ENCODE results near the gene RBBP8NL. TPM values are rescaled to one million over a fixed set of nuclear protein-coding genes. Genes with fewer than 3 reads are reported as not detected.

The RBBP8NL gene
- total RNA-seq, 5 donors from 2014 or later (not counting 1 experiment from before 2014, with no cell fraction given): not detected

DNA sequence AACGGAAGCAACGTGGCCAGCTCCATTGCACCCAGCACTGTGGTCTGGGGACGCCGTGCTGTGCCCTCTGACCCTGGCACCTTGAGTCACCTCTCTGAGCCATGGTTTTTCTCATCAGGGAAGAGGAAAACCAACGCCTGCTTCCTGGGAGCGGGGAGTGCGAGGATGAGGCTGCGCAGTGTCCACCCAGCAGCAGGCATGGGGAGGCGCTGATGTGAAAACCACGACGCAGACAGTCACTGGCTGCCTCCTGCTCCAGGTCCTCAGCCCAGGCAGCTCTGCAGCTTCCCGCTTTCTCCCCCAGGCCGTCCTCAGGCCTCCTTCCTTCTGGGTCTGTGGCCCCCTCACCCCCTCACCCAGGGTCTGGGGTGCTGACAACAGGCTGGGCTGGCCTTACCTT lies 34.5 kb upstream of the RBBP8NL start:
- H3K9me3 Mint-ChIP-seq: no peaks in the 10 kb centered on the region
- no peak overlapping the region for H3K27ac ChIP-seq (ENCODE audit: low read length)
- H3K4me1 ChIP-seq (ENCODE audit: control insufficient read depth in 1 of 2, extremely low read depth in 1 of 2, insufficient read depth in 2 of 2, low read length in 2 of 2): no peaks in the 10 kb centered on the region
- CTCF ChIA-PET: no interaction called here
- H3K27me3 ChIP-seq (replicated peaks in 1 of 2; ENCODE audit: control insufficient read depth in 2 of 2, extremely low read depth in 1 of 2, insufficient read depth in 2 of 2, low read length in 1 of 2): peaks cover 0 to 23% of the 10 kb centered on the region in 2 experiments
- no peaks in the 10 kb centered on the region for H3K36me3 ChIP-seq (ENCODE audit: control insufficient read depth in 2 of 2, extremely low read depth in 1 of 2, insufficient read depth in 1 of 2, low read length in 1 of 2)
- 88% methylated on average over 13 of the region's 13 CpGs for WGBS (ENCODE audit: insufficient coverage)
- no peaks in the 10 kb centered on the region for H3K9me3 ChIP-seq
- ATAC-seq (replicated peaks in 1 of 4): no peak
- no peaks in the 10 kb centered on the region for H3K36me3 Mint-ChIP-seq
- DNase-seq: no peak
- H3K4me3 ChIP-seq (ENCODE audit: control insufficient read depth in 1 of 2, extremely low read depth in 1 of 2, low read length in 1 of 2): no peak overlapping the region
- no peaks in the 10 kb centered on the region for H3K4me1 Mint-ChIP-seq
- H3K27me3 Mint-ChIP-seq: peaks cover 0 to 9% of the 10 kb centered on the region in 2 donors
- POLR2A ChIA-PET: no interaction called here
- no peak overlapping the region for H3K27ac Mint-ChIP-seq
- H3K4me3 Mint-ChIP-seq: no peak overlapping the region

DNA sequence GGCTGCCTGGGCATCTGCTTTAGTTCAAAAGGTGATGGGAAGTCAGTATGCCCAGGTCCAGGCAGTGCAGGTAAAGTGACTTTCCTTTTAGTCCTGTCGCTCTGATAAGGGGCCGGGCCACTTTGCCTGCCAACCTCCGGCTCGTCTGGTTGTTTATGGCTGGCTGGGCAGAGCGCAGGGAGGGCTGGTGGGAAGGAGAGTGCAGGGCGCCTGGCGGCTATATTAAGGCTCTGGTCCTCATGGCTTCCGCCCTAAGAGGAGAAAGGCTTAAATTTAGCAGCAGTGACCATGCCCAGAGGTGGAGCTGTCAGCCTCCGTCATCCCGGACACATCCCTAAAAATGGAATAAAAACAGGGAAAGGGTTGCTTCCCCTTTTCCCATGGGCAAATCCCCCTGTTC lies 33.8 kb upstream of the RBBP8NL start:
- WGBS (ENCODE audit: insufficient coverage): 63% methylated on average over 7 of the region's 10 CpGs
- DNase-seq: no peak

DNA sequence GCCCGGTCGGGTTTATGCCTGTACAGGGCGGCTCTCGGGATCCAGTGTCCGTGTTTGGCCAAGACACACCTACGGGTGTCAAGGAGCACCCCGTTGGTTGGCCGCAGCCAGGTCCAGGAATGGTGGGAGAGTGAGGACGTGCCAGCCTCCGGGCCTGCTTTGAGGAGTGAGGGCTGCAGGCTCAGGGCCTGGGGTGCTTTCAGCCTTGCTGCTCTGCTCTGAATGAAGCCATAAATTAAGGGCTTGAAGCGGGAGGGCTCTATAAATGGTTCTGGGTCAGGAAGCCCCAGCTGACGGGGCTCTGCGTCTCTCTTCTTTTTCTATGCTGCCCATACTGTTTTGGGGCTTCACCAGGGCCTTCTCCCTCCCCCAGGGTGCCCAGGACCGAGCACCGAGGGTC lies 33.3 kb upstream of the RBBP8NL start:
- Histone ChIP-seq H3K9me3 (no peaks in the 10 kb centered on the region), H3K36me3 (ENCODE audit: control insufficient read depth in 2 of 2, extremely low read depth in 1 of 2, insufficient read depth in 1 of 2, low read length in 1 of 2) (no peaks in the 10 kb centered on the region), H3K27ac (ENCODE audit: low read length) (no peak overlapping the region), H3K27me3 (replicated peaks in 1 of 2; ENCODE audit: control insufficient read depth in 2 of 2, extremely low read depth in 1 of 2, insufficient read depth in 2 of 2, low read length in 1 of 2) (peaks cover 0 to 28% of the 10 kb centered on the region in 2 experiments), H3K4me1 (ENCODE audit: control insufficient read depth in 1 of 2, extremely low read depth in 1 of 2, insufficient read depth in 2 of 2, low read length in 2 of 2) (no peaks in the 10 kb centered on the region), H3K4me3 (ENCODE audit: control insufficient read depth in 1 of 2, extremely low read depth in 1 of 2, low read length in 1 of 2) (no peak overlapping the region)
- no peaks in the 10 kb centered on the region for H3K36me3 Mint-ChIP-seq
- DNase-seq (no peak), ATAC-seq (replicated peaks in 1 of 4) (no peak)
- ChIA-PET POLR2A (no interaction called here), CTCF (no interaction called here)
- 85% methylated on average over 11 of the region's 15 CpGs for WGBS (ENCODE audit: insufficient coverage)
- no peak overlapping the region for H3K27ac Mint-ChIP-seq
- no peaks in the 10 kb centered on the region for H3K9me3 Mint-ChIP-seq
- H3K4me1 Mint-ChIP-seq: no peaks in the 10 kb centered on the region
- H3K4me3 Mint-ChIP-seq: no peak overlapping the region
- H3K27me3 Mint-ChIP-seq: peaks cover 0 to 12% of the 10 kb centered on the region in 2 donors

More for the DNA sequence above, 33.8 kb upstream of the RBBP8NL start:
- no peak overlapping the region for H3K4me3 ChIP-seq (ENCODE audit: control insufficient read depth in 1 of 2, extremely low read depth in 1 of 2, low read length in 1 of 2)
- Mint-ChIP-seq H3K36me3 (no peaks in the 10 kb centered on the region), H3K4me1 (no peaks in the 10 kb centered on the region), H3K9me3 (no peaks in the 10 kb centered on the region), H3K4me3 (no peak overlapping the region), H3K27me3 (peaks cover 0 to 12% of the 10 kb centered on the region in 2 donors), H3K27ac (no peak overlapping the region)
- no peak overlapping the region for H3K27ac ChIP-seq (ENCODE audit: low read length)
- CTCF ChIA-PET: no interaction called here
- POLR2A ChIA-PET: no interaction called here
- no peak for ATAC-seq (replicated peaks in 1 of 4)
- H3K36me3 ChIP-seq (ENCODE audit: control insufficient read depth in 2 of 2, extremely low read depth in 1 of 2, insufficient read depth in 1 of 2, low read length in 1 of 2): no peaks in the 10 kb centered on the region
- H3K4me1 ChIP-seq (ENCODE audit: control insufficient read depth in 1 of 2, extremely low read depth in 1 of 2, insufficient read depth in 2 of 2, low read length in 2 of 2): no peaks in the 10 kb centered on the region
- H3K27me3 ChIP-seq (replicated peaks in 1 of 2; ENCODE audit: control insufficient read depth in 2 of 2, extremely low read depth in 1 of 2, insufficient read depth in 2 of 2, low read length in 1 of 2): peaks cover 0 to 26% of the 10 kb centered on the region in 2 experiments
- no peaks in the 10 kb centered on the region for H3K9me3 ChIP-seq

DNA sequence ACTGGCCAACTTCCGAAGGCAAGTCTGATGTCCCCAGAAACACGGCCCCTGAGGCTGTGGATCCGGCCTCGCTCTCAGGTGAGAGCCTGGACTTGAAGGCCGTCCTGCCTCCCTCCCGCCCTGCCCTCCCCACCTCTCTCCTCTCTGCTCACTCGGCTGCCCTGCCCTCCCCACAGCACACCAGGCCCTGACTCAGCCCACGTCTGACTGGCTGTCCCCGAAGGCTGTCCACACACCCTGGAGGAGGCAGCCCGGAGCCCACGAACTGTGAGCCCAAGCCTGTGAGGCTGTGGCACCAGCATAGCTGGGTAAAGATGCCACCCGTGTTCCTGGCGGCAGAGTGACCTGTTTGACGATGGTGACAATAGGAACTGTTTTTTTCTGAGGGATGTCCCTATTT lies 32.1 kb upstream of the RBBP8NL start:
- Histone ChIP-seq H3K27ac (ENCODE audit: low read length) (no peak overlapping the region), H3K36me3 (ENCODE audit: control insufficient read depth in 2 of 2, extremely low read depth in 1 of 2, insufficient read depth in 1 of 2, low read length in 1 of 2) (no peaks in the 10 kb centered on the region), H3K9me3 (no peaks in the 10 kb centered on the region), H3K27me3 (replicated peaks in 1 of 2; ENCODE audit: control insufficient read depth in 2 of 2, extremely low read depth in 1 of 2, insufficient read depth in 2 of 2, low read length in 1 of 2) (peaks cover 0 to 28% of the 10 kb centered on the region in 2 experiments), H3K4me3 (ENCODE audit: control insufficient read depth in 1 of 2, extremely low read depth in 1 of 2, low read length in 1 of 2) (no peak overlapping the region), H3K4me1 (ENCODE audit: control insufficient read depth in 1 of 2, extremely low read depth in 1 of 2, insufficient read depth in 2 of 2, low read length in 2 of 2) (no peaks in the 10 kb centered on the region)
- ChIA-PET CTCF (no interaction called here), POLR2A (no interaction called here)
- Mint-ChIP-seq H3K36me3 (no peaks in the 10 kb centered on the region), H3K27me3 (peaks cover 0 to 14% of the 10 kb centered on the region in 2 donors), H3K4me3 (no peak overlapping the region), H3K27ac (no peak overlapping the region), H3K9me3 (no peaks in the 10 kb centered on the region), H3K4me1 (no peaks in the 10 kb centered on the region)
- WGBS (ENCODE audit: insufficient coverage): 63% methylated on average over 8 of the region's 14 CpGs
- ATAC-seq (replicated peaks in 1 of 4) (no peak), DNase-seq (no peak)

DNA sequence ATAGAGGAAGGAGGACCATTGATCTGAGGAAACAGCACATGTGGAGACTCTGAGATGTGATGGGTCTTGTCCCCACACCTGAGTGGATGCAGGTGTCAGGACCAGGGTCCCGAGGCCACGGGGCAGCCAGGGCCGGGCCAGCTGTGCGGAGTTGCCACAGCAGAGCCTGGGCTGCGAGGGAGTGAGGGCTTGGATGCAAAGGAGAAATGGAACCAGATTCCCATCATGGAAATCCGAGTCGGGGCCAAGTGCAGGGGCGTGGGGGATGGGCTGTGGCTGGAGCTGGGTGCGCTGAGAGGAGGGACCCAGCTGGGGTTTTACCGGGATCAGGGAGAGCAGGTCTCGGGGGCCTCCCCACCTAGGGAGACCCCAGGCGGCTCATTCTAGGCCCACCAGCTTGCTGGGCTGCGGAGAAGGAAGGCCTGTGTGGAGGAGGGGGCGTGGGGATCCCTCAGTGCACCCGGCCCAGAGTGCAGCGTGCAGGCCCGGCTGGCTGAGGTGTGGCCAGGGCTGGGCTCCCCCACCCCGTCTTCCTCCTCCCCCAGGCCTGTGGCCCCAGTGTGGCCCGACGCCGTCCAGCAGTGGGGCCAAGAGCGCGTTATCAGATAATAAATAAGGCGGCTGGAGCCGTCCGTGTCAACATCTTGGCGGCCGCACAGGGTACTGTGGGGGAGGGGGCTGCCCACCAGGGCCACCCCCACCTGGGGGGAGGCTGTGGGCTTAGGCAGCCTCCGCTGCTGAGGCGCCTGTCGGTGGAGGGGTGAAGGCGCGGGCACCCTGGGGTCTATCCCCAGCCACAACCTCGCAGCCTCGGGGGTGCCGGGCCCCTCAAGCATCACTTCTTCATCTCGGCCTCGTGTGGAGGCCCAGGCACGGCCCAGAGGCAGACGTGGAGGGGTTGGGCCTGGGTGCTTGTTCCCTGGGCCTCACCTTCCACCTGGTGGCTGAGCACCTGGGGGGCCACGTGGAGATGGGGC lies 31.2 kb upstream of the RBBP8NL start:
- Mint-ChIP-seq H3K9me3 (no peaks in the 10 kb centered on the region), H3K27me3 (peaks cover 0 to 18% of the 10 kb centered on the region in 2 donors), H3K4me1 (no peaks in the 10 kb centered on the region), H3K27ac (no peak overlapping the region), H3K4me3 (no peak overlapping the region), H3K36me3 (no peaks in the 10 kb centered on the region)
- Histone ChIP-seq H3K27ac (ENCODE audit: low read length) (no peak overlapping the region), H3K27me3 (replicated peaks in 1 of 2; ENCODE audit: control insufficient read depth in 2 of 2, extremely low read depth in 1 of 2, insufficient read depth in 2 of 2, low read length in 1 of 2) (peaks cover 0 to 33% of the 10 kb centered on the region in 2 experiments), H3K36me3 (ENCODE audit: control insufficient read depth in 2 of 2, extremely low read depth in 1 of 2, insufficient read depth in 1 of 2, low read length in 1 of 2) (no peaks in the 10 kb centered on the region), H3K4me1 (ENCODE audit: control insufficient read depth in 1 of 2, extremely low read depth in 1 of 2, insufficient read depth in 2 of 2, low read length in 2 of 2) (no peaks in the 10 kb centered on the region), H3K4me3 (ENCODE audit: control insufficient read depth in 1 of 2, extremely low read depth in 1 of 2, low read length in 1 of 2) (no peak overlapping the region), H3K9me3 (no peaks in the 10 kb centered on the region)
- DNase-seq (no peak), ATAC-seq (replicated peaks in 1 of 4) (no peak)
- ChIA-PET CTCF (no interaction called here), POLR2A (no interaction called here)
- WGBS (ENCODE audit: insufficient coverage): 68% methylated on average over 30 of the region's 41 CpGs

DNA sequence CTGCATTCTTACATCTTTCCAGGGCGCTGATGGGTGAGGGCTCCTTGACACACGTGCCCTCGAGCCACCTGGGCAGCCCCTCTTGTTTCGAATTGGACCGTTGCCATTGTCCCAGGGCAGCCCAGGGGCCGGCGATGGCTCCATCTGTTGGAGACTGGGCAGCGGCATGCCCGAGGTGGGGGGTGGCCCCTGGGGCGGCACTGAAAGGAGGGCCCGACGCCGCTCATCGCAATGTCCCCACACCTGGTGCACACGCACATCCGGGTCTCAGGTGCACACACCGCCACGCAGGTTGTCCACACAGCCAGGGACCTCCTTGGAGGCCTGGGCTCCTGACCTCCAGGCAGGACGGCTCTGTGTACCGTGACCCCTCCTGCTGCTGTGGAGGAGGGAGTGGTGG lies 30.5 kb upstream of the RBBP8NL start:
- Mint-ChIP-seq H3K27ac (no peak overlapping the region), H3K9me3 (no peaks in the 10 kb centered on the region), H3K27me3 (peaks cover 0 to 18% of the 10 kb centered on the region in 2 donors), H3K36me3 (no peaks in the 10 kb centered on the region), H3K4me3 (no peak overlapping the region), H3K4me1 (no peaks in the 10 kb centered on the region)
- H3K4me1 ChIP-seq (ENCODE audit: control insufficient read depth in 1 of 2, extremely low read depth in 1 of 2, insufficient read depth in 2 of 2, low read length in 2 of 2): no peaks in the 10 kb centered on the region
- ChIA-PET POLR2A (no interaction called here), CTCF (no interaction called here)
- WGBS (ENCODE audit: insufficient coverage): 89% methylated on average over 18 of the region's 20 CpGs
- no peaks in the 10 kb centered on the region for H3K36me3 ChIP-seq (ENCODE audit: control insufficient read depth in 2 of 2, extremely low read depth in 1 of 2, insufficient read depth in 1 of 2, low read length in 1 of 2)
- no peak for ATAC-seq (replicated peaks in 1 of 4)
- no peak overlapping the region for H3K4me3 ChIP-seq (ENCODE audit: control insufficient read depth in 1 of 2, extremely low read depth in 1 of 2, low read length in 1 of 2)
- peaks cover 0 to 40% of the 10 kb centered on the region in 2 experiments for H3K27me3 ChIP-seq (replicated peaks in 1 of 2; ENCODE audit: control insufficient read depth in 2 of 2, extremely low read depth in 1 of 2, insufficient read depth in 2 of 2, low read length in 1 of 2)
- no peak for DNase-seq
- no peaks in the 10 kb centered on the region for H3K9me3 ChIP-seq
- no peak overlapping the region for H3K27ac ChIP-seq (ENCODE audit: low read length)

Measured in T-cell (primary cell).